Measurements from ENCODE around the gene EWSR1.

GRCh38 chr22:29308148-29308790 is 40.2 kb downstream of the EWSR1 start:
- TF ChIP-seq EZH2 (IDR thresholded peaks at IDR 0.05; ENCODE audit: insufficient read depth, poor library complexity, severe bottlenecking) (no peak), EZH2phosphoT487 (IDR thresholded peaks at IDR 0.05; ENCODE audit: insufficient read depth, low read depth) (no peak)

Measured in GM23248 (cell line).